ENCODE results near the gene KCNK17. TPM values are rescaled to one million over a fixed set of nuclear protein-coding genes. Genes with fewer than 3 reads are reported as not detected.

KCNK17 gene
- total and polyA plus RNA-seq, 12 donors, result 0.13 to 0.39 (median 0.19) TPM; not detected in 6

DNA sequence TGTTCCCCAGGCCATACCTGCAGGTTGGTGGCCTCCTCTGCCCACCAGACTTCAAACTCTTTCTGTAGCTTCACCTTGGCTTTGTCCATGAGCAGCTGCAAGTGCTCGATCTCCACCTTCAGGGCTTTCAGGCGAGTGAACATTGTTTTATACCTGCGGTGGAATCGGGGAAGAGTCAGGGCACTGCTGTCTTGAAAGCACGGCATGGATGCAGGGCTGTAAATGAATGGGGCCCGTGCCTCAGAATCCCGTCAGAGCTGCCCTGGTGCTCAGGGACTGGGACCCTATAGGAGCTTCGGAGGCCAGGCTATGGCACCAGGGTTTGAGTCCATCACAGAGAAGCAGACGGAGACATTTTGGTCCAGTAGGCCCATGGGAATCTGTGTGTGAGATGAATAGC is 46.2 kb upstream of the KCNK17 start:
- Histone ChIP-seq H3K27ac (no peak overlapping the region), H3K4me1 (peaks cover 0 to 15% (median 6%) of the 10 kb centered on the region in 9 donors), H3K27me3 (no peaks in the 10 kb centered on the region), H3K4me3 (no peak overlapping the region), H3K36me3 (no peaks in the 10 kb centered on the region), H3K9me3 (no peaks in the 10 kb centered on the region)
- 94 to 96% methylated on average over 9 of the region's 9 CpGs for WGBS, 2 donors
- DNase-seq (no peak), ATAC-seq (no peak)
- intact Hi-C loops (cut with DNase I), result loop anchor here in 4 of 10 donors (5.0 to 10.0 kb wide), 3 partner anchors 532 to 1664 kb away; no protein-coding TSS in a partner anchor
- TF ChIP-seq, protein P1, sequence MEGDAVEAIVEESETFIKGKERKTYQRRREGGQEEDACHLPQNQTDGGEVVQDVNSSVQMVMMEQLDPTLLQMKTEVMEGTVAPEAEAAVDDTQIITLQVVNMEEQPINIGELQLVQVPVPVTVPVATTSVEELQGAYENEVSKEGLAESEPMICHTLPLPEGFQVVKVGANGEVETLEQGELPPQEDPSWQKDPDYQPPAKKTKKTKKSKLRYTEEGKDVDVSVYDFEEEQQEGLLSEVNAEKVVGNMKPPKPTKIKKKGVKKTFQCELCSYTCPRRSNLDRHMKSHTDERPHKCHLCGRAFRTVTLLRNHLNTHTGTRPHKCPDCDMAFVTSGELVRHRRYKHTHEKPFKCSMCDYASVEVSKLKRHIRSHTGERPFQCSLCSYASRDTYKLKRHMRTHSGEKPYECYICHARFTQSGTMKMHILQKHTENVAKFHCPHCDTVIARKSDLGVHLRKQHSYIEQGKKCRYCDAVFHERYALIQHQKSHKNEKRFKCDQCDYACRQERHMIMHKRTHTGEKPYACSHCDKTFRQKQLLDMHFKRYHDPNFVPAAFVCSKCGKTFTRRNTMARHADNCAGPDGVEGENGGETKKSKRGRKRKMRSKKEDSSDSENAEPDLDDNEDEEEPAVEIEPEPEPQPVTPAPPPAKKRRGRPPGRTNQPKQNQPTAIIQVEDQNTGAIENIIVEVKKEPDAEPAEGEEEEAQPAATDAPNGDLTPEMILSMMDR (IDR thresholded peaks at IDR 0.05), result no peak

DNA sequence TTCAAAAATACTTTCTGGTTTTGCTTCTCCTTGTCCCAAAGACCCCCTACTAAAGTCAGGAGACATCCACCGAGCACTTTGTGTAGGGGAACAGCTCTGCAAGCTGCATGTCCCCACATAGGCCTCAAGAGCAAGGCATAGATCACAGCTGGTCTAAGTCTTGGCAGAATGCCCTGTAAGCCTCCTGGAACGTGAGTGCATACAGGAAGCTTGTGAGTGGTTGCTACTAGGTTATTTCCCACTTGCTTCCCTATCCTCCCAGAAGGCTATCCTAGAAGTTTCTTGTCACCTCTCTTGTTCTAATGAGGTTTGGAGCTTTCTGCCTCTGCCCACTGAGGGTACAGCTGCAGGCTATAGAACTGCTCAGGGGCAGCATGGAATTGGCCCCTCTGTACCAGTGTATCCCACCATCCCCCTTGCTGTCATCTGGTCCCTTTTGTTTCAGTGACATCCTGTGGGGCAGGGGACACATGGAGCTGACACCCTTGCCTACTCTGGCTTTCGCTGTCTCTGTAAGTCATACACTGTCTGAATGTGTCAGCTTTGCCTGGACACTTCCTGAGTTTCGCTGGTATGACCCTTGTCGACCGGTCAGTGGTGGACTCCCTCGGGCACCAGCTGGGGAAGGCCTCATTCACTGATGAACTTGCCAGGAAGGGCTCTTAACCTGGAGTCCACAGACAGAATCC is 43.9 kb upstream of the KCNK17 start:
- no peaks in the 10 kb centered on the region for H3K36me3 ChIP-seq
- peak in 1 of 2 donors; percentile 50 for DNase-seq
- WGBS, 2 donors, result 52 to 60% methylated on average over 7 of the region's 7 CpGs
- no peak overlapping the region for H3K4me3 ChIP-seq
- no peaks in the 10 kb centered on the region for H3K9me3 ChIP-seq
- H3K27me3 ChIP-seq, result peaks cover 0 to 3% (median 0%) of the 10 kb centered on the region in 7 donors
- no peak overlapping the region for H3K27ac ChIP-seq
- ATAC-seq, result peak in 6 of 8 donors; percentile 45 to 73 (median 63)
- TF ChIP-seq, protein P1 (IDR thresholded peaks at IDR 0.05), result no peak
- intact Hi-C loops (cut with DNase I), result loop anchor here in 2 of 10 donors (10.0 kb wide), 2 partner anchors 947 to 1667 kb away; no protein-coding TSS in a partner anchor
- H3K4me1 ChIP-seq, result peaks cover 0 to 15% (median 6%) of the 10 kb centered on the region in 9 donors

DNA sequence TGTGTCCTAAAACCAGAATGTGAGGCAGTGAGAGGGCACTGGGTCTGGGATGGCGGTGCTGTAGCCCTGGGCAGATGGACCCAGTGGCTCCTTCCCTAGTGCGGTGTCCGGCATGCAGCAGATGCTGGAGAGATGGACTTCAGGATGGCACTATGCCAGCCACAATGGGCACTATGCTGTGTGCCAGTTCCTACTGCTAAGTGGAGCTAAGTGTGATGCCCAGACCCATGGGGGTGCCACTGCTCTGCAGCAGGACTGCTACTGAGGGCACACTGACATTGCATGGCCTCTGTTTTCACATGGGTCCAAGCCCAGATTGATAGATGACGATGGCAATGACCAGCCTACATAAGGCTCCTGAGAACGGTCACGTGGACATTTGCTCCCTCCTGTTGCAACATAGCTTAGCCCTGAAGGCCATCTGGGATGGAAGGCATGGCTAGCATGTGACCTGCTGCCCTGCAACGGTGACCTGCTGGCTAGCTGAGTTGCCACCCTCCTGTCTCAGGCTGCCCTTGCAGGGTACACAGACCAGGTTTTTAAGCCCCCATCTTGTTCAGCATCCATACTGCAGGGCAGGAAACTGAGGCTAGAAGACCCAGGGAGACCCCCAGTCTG is 39.6 kb upstream of the KCNK17 start:
- Histone ChIP-seq H3K4me1 (peaks cover 0 to 7% (median 0%) of the 10 kb centered on the region in 9 donors), H3K36me3 (no peaks in the 10 kb centered on the region), H3K27me3 (peaks cover 0 to 3% (median 0%) of the 10 kb centered on the region in 7 donors), H3K27ac (no peak overlapping the region), H3K4me3 (no peak overlapping the region), H3K9me3 (no peaks in the 10 kb centered on the region)
- intact Hi-C loops (cut with DNase I), result loop anchor here in 2 of 10 donors (10.0 kb wide), 2 partner anchors 951 to 1671 kb away; no protein-coding TSS in a partner anchor
- TF ChIP-seq, protein P1 (IDR thresholded peaks at IDR 0.05), result no peak
- 86 to 93% methylated on average over 7 of the region's 7 CpGs for WGBS, 2 donors
- no peak for DNase-seq
- ATAC-seq, result peak in 2 of 8 donors; percentile 23 to 24

DNA sequence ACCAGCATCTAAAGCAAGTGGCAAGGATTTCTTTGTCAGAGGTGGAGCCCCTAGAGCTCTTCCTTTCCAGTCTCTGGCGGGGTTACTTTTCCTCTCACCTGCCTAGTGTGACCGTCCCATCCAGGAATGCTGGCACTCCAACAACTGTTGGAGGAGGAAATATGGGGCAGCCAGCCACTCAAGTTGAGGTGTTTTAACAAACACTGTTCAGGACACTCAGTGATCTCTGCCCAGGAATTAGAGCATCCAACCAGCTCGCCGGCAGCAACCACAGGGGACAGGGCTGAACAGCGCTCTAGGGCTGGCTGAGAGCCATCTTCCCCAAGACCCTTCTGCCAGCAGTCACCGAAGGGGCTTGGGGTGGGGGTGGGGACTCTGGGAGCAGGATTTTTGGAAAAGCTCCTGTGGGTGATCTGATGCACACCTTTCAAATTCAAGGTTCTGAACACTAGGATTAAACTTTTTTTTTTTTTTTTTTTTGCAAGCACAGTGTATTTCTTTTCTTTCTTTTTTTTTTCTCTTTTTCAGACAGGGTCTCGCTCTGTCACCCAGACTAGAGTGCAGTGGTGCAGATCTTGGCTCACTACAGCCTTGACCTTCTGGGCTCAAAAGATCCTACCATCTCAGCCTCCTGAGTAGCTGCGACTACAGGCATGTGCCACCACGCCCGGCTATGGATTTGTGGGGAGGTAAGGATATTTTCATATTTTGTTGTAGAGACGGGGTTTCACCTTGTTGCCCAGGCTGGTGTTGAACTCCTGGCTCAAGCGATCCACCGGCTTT is 36.7 kb upstream of the KCNK17 start:
- H3K27me3 ChIP-seq, result peaks cover 0 to 3% (median 0%) of the 10 kb centered on the region in 7 donors
- H3K27ac ChIP-seq, result no peak overlapping the region
- WGBS, 2 donors, result 83 to 86% methylated on average over 13 of the region's 13 CpGs
- no peak overlapping the region for H3K4me3 ChIP-seq
- intact Hi-C loops (cut with DNase I), result loop anchor here in 2 of 10 donors (10.0 kb wide), 2 partner anchors 954 to 1674 kb away; no protein-coding TSS in a partner anchor
- H3K36me3 ChIP-seq, result no peaks in the 10 kb centered on the region
- H3K4me1 ChIP-seq, result no peaks in the 10 kb centered on the region
- DNase-seq (no peak), ATAC-seq (no peak)
- H3K9me3 ChIP-seq, result no peaks in the 10 kb centered on the region
- TF ChIP-seq, protein P1 (IDR thresholded peaks at IDR 0.05), result no peak
